Dermis lymphatic vessel endothelial cell (primary cell): ENCODE results near the gene RHOB. TPM values are rescaled to one million over a fixed set of nuclear protein-coding genes. Genes with fewer than 3 reads are reported as not detected.

ENCODE experiments used
- total RNA-seq: library from RNA; depleted of rRNA; stranded (reverse); fragments of >200 nt; gene quantifications from 2 replicates; pipeline ENCODE4 v1.2.1, GENCODE V29; 2014

Gene RHOB
- total RNA-seq, result 242 and 530 TPM in 2 replicates

GRCh38 chr2:20446917-20447436 lies at the start of gene RHOB:
TSS of gene RHOB (plus strand) at chr2:20447074. CDS start at chr2:20447466, 392 bp downstream.

Other genes with a start within 250 kb of the RHOB start
- gene SDC1, start 221.9 kb upstream of the RHOB start, total RNA-seq, result 5.3 and 16.2 TPM in 2 replicates
- 52.3 and 56.1 TPM in 2 replicates for gene PUM2, start 96.2 kb upstream of the RHOB start, total RNA-seq
- gene HS1BP3, start 204.0 kb downstream of the RHOB start, total RNA-seq, result 20.9 and 21.1 TPM in 2 replicates
- 2.7 and 3.3 TPM in 2 replicates for gene GDF7, start 220.1 kb downstream of the RHOB start, total RNA-seq